Measurements from ENCODE around the gene NLGN4Y. TPM values are rescaled to one million over a fixed set of nuclear protein-coding genes. Genes with fewer than 3 reads are reported as not detected.

NLGN4Y gene
- total and polyA plus RNA-seq, 5 donors, result 0.84 to 2.6 (median 1.8) TPM; not detected in 2

DNA sequence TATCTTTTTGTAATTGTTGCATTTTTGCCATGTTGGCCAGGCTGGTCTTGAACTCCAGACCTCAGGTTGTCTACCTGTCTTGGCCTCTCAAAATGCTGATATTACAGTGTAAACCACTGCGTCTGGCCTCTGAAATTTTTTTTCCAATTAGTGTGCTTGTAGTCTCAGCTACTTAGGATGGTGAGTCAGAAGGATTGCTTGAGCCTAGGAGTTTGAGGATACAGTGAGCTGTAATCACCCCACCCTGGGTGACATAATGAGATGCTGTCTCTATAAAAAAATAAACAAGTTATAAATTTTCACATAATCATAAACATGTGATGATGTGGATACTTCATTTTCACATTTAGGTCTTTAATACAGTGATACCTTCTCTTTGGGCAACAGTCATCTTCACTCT lies 154.9 kb downstream of the NLGN4Y start:
- intact Hi-C loops (cut with DNase I), result no loop called here
- no peak for ATAC-seq
- WGBS, result 91% methylated on average over 1 of the region's 1 CpG

GRCh38 chrY:14694543-14694942 lies 170.2 kb downstream of the NLGN4Y start:
- intact Hi-C loops (cut with DNase I), result no loop called here
- Histone ChIP-seq H3K27me3 (ENCODE audit: control insufficient read depth, insufficient read depth) (no peaks in the 10 kb centered on the region), H3K4me3 (ENCODE audit: low read length) (no peak overlapping the region), H3K27ac (ENCODE audit: low read length) (no peak overlapping the region), H3K4me1 (ENCODE audit: control insufficient read depth, insufficient read depth, low read length) (no peaks in the 10 kb centered on the region), H3K9me3 (ENCODE audit: control insufficient read depth, low read length) (no peaks in the 10 kb centered on the region)
- no peak for ATAC-seq
- no peak for DNase-seq

More for the DNA sequence above, 154.9 kb downstream of the NLGN4Y start:
- H3K9me3 ChIP-seq (ENCODE audit: control insufficient read depth, low read length), result no peaks in the 10 kb centered on the region
- H3K27ac ChIP-seq (ENCODE audit: low read length), result no peak overlapping the region
- DNase-seq, result no peak
- H3K27me3 ChIP-seq (ENCODE audit: control insufficient read depth, insufficient read depth), result no peaks in the 10 kb centered on the region
- H3K4me3 ChIP-seq (ENCODE audit: low read length), result no peak overlapping the region
- H3K4me1 ChIP-seq (ENCODE audit: control insufficient read depth, insufficient read depth, low read length), result no peaks in the 10 kb centered on the region

- no peaks in the 10 kb centered on the region for H3K9me3 ChIP-seq (ENCODE audit: control insufficient read depth, low read length)
- DNase-seq (no peak), ATAC-seq (no peak)
- no peak overlapping the region for H3K27ac ChIP-seq (ENCODE audit: low read length)
- intact Hi-C loops (cut with DNase I), result no loop called here
- H3K27me3 ChIP-seq (ENCODE audit: control insufficient read depth, insufficient read depth), result no peaks in the 10 kb centered on the region
- no peak overlapping the region for H3K4me3 ChIP-seq (ENCODE audit: low read length)
- H3K4me1 ChIP-seq (ENCODE audit: control insufficient read depth, insufficient read depth, low read length), result no peaks in the 10 kb centered on the region
Measured at GRCh38 chrY:14708158-14708557, 183.8 kb downstream of the NLGN4Y start.

GRCh38 chrY:14741596-14741995 lies 217.3 kb downstream of the NLGN4Y start:
- intact Hi-C loops (cut with DNase I), result no loop called here
- Histone ChIP-seq H3K4me1 (ENCODE audit: control insufficient read depth, insufficient read depth, low read length) (no peaks in the 10 kb centered on the region), H3K27me3 (ENCODE audit: control insufficient read depth, insufficient read depth) (no peaks in the 10 kb centered on the region), H3K27ac (ENCODE audit: low read length) (no peak overlapping the region), H3K4me3 (ENCODE audit: low read length) (no peak overlapping the region), H3K9me3 (ENCODE audit: control insufficient read depth, low read length) (no peaks in the 10 kb centered on the region)
- no peak for DNase-seq
- 63% methylated on average over 1 of the region's 1 CpG for WGBS
- no peak for ATAC-seq

DNA sequence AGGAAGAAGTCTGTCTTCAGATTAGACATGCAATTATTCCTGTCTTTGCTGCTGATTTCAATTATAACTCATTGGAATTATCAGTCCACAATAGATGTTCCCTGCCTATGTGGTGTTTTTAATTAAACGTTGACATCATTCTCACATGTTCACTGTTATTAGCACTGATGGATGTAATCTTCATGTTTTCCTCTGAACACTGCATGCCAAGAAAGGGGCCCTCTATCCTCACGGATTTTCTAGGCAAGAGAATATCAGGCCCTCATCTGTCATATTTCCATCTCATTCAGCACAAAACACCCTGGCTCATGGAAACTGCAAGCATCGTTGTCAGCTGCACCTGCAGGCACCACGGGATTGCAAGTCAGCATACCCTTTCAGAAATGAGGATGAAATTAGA lies 224.0 kb downstream of the NLGN4Y start:
- WGBS, result 63% methylated on average over 4 of the region's 4 CpGs
- ATAC-seq (no peak), DNase-seq (no peak)
- intact Hi-C loops (cut with DNase I), result no loop called here
- Histone ChIP-seq H3K4me1 (ENCODE audit: control insufficient read depth, insufficient read depth, low read length) (no peaks in the 10 kb centered on the region), H3K4me3 (ENCODE audit: low read length) (no peak overlapping the region), H3K27ac (ENCODE audit: low read length) (no peak overlapping the region), H3K27me3 (ENCODE audit: control insufficient read depth, insufficient read depth) (no peaks in the 10 kb centered on the region), H3K9me3 (ENCODE audit: control insufficient read depth, low read length) (no peaks in the 10 kb centered on the region)

DNA sequence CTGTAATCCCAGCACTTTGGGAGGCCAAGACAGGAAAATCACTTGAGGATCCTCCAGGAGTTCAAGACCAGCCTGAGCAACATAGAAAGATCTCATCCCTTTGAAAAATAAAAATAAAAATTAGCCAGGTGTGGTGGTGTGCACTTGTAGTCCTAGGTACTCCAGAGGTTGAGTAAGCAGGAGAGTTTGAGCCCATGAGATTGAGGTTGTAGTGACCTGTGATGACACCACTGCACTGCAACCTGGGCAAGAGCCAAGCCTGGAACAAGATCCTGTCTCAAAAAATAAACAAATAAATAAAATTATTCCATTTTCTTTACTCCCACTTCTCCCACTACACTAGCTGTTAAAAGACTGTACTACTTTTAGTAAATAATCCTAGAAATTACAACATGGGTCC lies 231.2 kb downstream of the NLGN4Y start:
- intact Hi-C loops (cut with DNase I), result no loop called here
- no peak overlapping the region for H3K4me3 ChIP-seq (ENCODE audit: low read length)
- no peaks in the 10 kb centered on the region for H3K4me1 ChIP-seq (ENCODE audit: control insufficient read depth, insufficient read depth, low read length)
- H3K27me3 ChIP-seq (ENCODE audit: control insufficient read depth, insufficient read depth), result no peaks in the 10 kb centered on the region
- no peak for DNase-seq
- ATAC-seq, result no peak
- H3K9me3 ChIP-seq (ENCODE audit: control insufficient read depth, low read length), result no peaks in the 10 kb centered on the region
- no peak overlapping the region for H3K27ac ChIP-seq (ENCODE audit: low read length)

GRCh38 chrY:14762903-14763302 lies 238.6 kb downstream of the NLGN4Y start:
- Histone ChIP-seq H3K9me3 (ENCODE audit: control insufficient read depth, low read length) (no peaks in the 10 kb centered on the region), H3K27me3 (ENCODE audit: control insufficient read depth, insufficient read depth) (no peaks in the 10 kb centered on the region), H3K4me3 (ENCODE audit: low read length) (no peak overlapping the region), H3K27ac (ENCODE audit: low read length) (no peak overlapping the region), H3K4me1 (ENCODE audit: control insufficient read depth, insufficient read depth, low read length) (no peaks in the 10 kb centered on the region)
- ATAC-seq (no peak), DNase-seq (no peak)
- WGBS, result 63% methylated on average over 1 of the region's 1 CpG
- intact Hi-C loops (cut with DNase I), result no loop called here

DNA sequence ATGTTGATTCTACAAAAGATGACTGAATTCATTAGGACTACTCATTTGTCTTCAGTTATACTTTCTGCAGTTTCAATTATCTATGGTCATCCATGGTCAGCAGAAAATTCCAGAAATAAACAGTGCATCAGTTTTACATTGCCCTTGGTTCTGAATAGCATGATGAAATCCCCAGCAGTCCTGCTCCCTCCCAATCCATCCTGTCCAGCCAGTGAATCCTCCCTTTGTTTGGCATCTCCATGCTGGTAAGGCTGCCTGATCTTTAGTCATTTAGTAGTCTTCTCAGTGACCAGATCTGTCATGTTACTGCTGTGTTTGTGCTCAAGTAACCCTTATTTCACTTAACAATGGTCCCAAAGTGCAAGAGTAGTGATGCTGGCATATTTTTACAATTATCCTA lies 239.3 kb downstream of the NLGN4Y start:
- Histone ChIP-seq H3K9me3 (ENCODE audit: control insufficient read depth, low read length) (no peaks in the 10 kb centered on the region), H3K4me3 (ENCODE audit: low read length) (no peak overlapping the region), H3K27me3 (ENCODE audit: control insufficient read depth, insufficient read depth) (no peaks in the 10 kb centered on the region), H3K4me1 (ENCODE audit: control insufficient read depth, insufficient read depth, low read length) (no peaks in the 10 kb centered on the region), H3K27ac (ENCODE audit: low read length) (no peak overlapping the region)
- ATAC-seq (no peak), DNase-seq (no peak)
- intact Hi-C loops (cut with DNase I), result no loop called here

DNA sequence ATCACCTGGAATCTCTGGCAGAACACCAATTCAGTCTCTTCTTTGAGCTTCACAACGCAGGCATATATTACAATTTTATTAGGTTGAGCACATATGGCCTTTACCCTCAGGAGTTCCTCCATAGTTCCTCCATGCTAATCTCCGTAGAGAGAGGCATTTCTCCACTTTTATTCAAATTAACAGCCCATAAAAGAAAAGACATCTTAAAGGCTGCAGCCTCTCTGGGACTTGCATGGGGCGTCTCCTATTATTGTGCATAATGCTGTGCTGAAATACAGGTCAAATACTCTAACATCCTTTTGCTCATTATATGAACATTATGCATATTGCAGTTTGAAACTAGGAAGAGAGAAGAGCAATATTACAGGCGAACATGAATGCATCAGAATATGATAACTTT lies 253.9 kb downstream of the NLGN4Y start:
- WGBS, result 89% methylated on average over 4 of the region's 4 CpGs

GRCh38 chrY:14793104-14793503 lies 268.8 kb downstream of the NLGN4Y start:
- intact Hi-C loops (cut with DNase I), result no loop called here
- Histone ChIP-seq H3K9me3 (ENCODE audit: control insufficient read depth, low read length) (no peaks in the 10 kb centered on the region), H3K27ac (ENCODE audit: low read length) (no peak overlapping the region), H3K4me3 (ENCODE audit: low read length) (no peak overlapping the region), H3K4me1 (ENCODE audit: control insufficient read depth, insufficient read depth, low read length) (no peaks in the 10 kb centered on the region), H3K27me3 (ENCODE audit: control insufficient read depth, insufficient read depth) (no peaks in the 10 kb centered on the region)
- DNase-seq, result no peak
- 87% methylated on average over 4 of the region's 4 CpGs for WGBS
- no peak for ATAC-seq

More for the DNA sequence above, 253.9 kb downstream of the NLGN4Y start:
- DNase-seq (no peak), ATAC-seq (no peak)
- H3K9me3 ChIP-seq (ENCODE audit: control insufficient read depth, low read length), result no peaks in the 10 kb centered on the region
- H3K27ac ChIP-seq (ENCODE audit: low read length), result no peak overlapping the region
- no peaks in the 10 kb centered on the region for H3K27me3 ChIP-seq (ENCODE audit: control insufficient read depth, insufficient read depth)
- H3K4me1 ChIP-seq (ENCODE audit: control insufficient read depth, insufficient read depth, low read length), result no peaks in the 10 kb centered on the region
- intact Hi-C loops (cut with DNase I), result no loop called here
- no peak overlapping the region for H3K4me3 ChIP-seq (ENCODE audit: low read length)

- Histone ChIP-seq H3K4me1 (ENCODE audit: control insufficient read depth, insufficient read depth, low read length) (no peaks in the 10 kb centered on the region), H3K4me3 (ENCODE audit: low read length) (no peak overlapping the region), H3K27me3 (ENCODE audit: control insufficient read depth, insufficient read depth) (no peaks in the 10 kb centered on the region), H3K9me3 (ENCODE audit: control insufficient read depth, low read length) (no peaks in the 10 kb centered on the region), H3K27ac (ENCODE audit: low read length) (no peak overlapping the region)
- DNase-seq, result no peak
- ATAC-seq, result no peak
- intact Hi-C loops (cut with DNase I), result no loop called here
- 82% methylated on average over 11 of the region's 11 CpGs for WGBS
Measured at GRCh38 chrY:14793674-14794073, 269.3 kb downstream of the NLGN4Y start.

DNA sequence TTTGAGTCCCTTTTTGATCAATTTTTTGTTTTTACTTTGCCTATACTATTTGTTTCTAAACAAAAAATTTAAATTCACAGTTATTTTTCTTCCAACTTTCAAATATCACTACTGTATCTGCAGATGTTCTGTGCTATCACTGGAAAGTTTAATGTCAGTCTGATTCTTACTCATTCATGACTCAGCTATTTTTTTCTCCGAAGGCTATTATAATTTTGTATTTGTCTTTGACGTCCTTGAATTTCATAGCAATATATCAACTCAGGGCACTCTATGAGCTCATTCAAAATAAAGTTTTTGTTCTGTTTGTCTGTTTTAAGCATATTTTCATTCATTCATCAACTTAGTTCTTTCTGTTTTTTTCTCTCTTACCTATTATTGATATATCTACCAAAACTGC lies 273.7 kb downstream of the NLGN4Y start:
- no peak for DNase-seq
- no peak overlapping the region for H3K4me3 ChIP-seq (ENCODE audit: low read length)
- intact Hi-C loops (cut with DNase I), result no loop called here
- H3K9me3 ChIP-seq (ENCODE audit: control insufficient read depth, low read length), result no peaks in the 10 kb centered on the region
- H3K27me3 ChIP-seq (ENCODE audit: control insufficient read depth, insufficient read depth), result no peaks in the 10 kb centered on the region
- no peak overlapping the region for H3K27ac ChIP-seq (ENCODE audit: low read length)
- H3K4me1 ChIP-seq (ENCODE audit: control insufficient read depth, insufficient read depth, low read length), result no peaks in the 10 kb centered on the region
- no peak for ATAC-seq
- 92% methylated on average over 2 of the region's 2 CpGs for WGBS
